ENCODE measurements around the gene PTPN21. TPM values are rescaled to one million over a fixed set of nuclear protein-coding genes. Genes with fewer than 3 reads are reported as not detected.

PTPN21 gene
- polyA plus RNA-seq, 3 donors, result not detected

DNA sequence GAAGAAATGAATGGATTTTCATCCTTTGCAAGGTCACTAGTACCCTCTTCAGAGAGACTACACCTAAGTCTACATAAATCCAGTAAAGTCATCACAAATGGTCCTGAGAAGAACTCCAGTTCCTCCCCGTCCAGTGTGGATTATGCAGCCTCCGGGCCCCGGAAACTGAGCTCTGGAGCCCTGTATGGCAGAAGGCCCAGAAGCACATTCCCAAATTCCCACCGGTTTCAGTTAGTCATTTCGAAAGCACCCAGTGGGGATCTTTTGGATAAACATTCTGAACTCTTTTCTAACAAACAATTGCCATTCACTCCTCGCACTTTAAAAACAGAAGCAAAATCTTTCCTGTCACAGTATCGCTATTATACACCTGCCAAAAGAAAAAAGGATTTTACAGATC lies 128.5 kb downstream of the PTPN21 start:
- DNase-seq, result no peak
- peaks cover 2 to 7% of the 10 kb centered on the region in 2 donors for H3K36me3 Mint-ChIP-seq
- no peaks in the 10 kb centered on the region for H3K4me1 Mint-ChIP-seq
- H2AFZ ChIP-seq (ENCODE audit: insufficient read depth, low read depth, low read length, poor library complexity, severe bottlenecking), result no peak overlapping the region
- no peaks in the 10 kb centered on the region for H3K36me3 ChIP-seq (replicated peaks in 1 of 2; ENCODE audit: control insufficient read depth in 1 of 2, insufficient read depth in 2 of 2, low read length in 2 of 2)
- no peak overlapping the region for H3K9ac ChIP-seq (ENCODE audit: insufficient read depth, low read length, poor library complexity, severe bottlenecking)
- H3K4me3 ChIP-seq (replicated peaks in 1 of 3; ENCODE audit: low read depth in 2 of 3, low read length in 3 of 3), result no peak overlapping the region
- H3K79me2 ChIP-seq (ENCODE audit: insufficient read depth, low read length), result no peaks in the 10 kb centered on the region
- no peaks in the 10 kb centered on the region for H3K9me3 Mint-ChIP-seq
- H3K4me1 ChIP-seq (ENCODE audit: control insufficient read depth in 1 of 2, insufficient read depth in 2 of 2, low read length in 2 of 2), result no peaks in the 10 kb centered on the region
- H4K20me1 ChIP-seq (ENCODE audit: insufficient read depth, low read length), result no peaks in the 10 kb centered on the region
- TF ChIP-seq, protein P1, sequence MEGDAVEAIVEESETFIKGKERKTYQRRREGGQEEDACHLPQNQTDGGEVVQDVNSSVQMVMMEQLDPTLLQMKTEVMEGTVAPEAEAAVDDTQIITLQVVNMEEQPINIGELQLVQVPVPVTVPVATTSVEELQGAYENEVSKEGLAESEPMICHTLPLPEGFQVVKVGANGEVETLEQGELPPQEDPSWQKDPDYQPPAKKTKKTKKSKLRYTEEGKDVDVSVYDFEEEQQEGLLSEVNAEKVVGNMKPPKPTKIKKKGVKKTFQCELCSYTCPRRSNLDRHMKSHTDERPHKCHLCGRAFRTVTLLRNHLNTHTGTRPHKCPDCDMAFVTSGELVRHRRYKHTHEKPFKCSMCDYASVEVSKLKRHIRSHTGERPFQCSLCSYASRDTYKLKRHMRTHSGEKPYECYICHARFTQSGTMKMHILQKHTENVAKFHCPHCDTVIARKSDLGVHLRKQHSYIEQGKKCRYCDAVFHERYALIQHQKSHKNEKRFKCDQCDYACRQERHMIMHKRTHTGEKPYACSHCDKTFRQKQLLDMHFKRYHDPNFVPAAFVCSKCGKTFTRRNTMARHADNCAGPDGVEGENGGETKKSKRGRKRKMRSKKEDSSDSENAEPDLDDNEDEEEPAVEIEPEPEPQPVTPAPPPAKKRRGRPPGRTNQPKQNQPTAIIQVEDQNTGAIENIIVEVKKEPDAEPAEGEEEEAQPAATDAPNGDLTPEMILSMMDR (IDR thresholded peaks at IDR 0.05), result no peak
- H3K27me3 Mint-ChIP-seq (ENCODE audit: low read depth in 3 of 3), result no peaks in the 10 kb centered on the region
- no peak overlapping the region for H3K4me2 ChIP-seq (replicated peaks; ENCODE audit: extremely low read depth, low read length, poor library complexity, severe bottlenecking)
- H3K27me3 ChIP-seq (ENCODE audit: control insufficient read depth in 2 of 2, insufficient read depth in 2 of 2, low read length in 2 of 2), result no peaks in the 10 kb centered on the region
- H3K27ac Mint-ChIP-seq, result no peak overlapping the region
- WGBS (ENCODE audit: insufficient coverage), result 94% methylated on average over 4 of the region's 7 CpGs
- no peak overlapping the region for H3K27ac ChIP-seq (ENCODE audit: low read depth in 1 of 2, low read length in 2 of 2)
- H3K4me3 Mint-ChIP-seq, result no peak overlapping the region
- no peaks in the 10 kb centered on the region for H3K9me3 ChIP-seq (replicated peaks in 1 of 2; ENCODE audit: control insufficient read depth in 1 of 2, insufficient read depth in 1 of 2, low read length in 2 of 2)
- intact Hi-C loops (cut with micrococcal nuclease), result no loop called here

DNA sequence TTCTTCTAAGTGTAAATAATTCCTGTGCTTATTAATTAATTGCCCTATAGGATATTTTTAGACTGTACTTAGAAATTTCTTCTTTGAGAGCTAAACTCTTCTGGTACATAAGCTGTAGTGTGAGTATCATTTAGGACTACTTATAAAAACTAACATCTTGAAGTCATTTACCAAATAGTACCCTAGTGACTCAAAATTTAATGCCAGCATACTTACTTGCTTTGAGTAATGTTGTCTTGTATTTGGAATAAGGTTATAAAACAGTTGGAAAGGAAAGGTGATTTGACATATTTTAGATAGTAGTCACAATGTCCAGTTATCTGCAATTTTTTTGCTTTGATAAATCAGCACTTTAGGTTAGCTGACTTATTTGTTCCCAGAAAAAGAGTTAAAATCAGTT lies 130.2 kb downstream of the PTPN21 start:
- Mint-ChIP-seq H3K9me3 (peaks cover 0 to 1% (median 0%) of the 10 kb centered on the region in 7 donors), H3K36me3 (peaks cover 4 to 5% of the 10 kb centered on the region in 2 donors), H3K4me3 (no peak overlapping the region), H3K27ac (no peak overlapping the region), H3K27me3 (ENCODE audit: low read depth in 3 of 3) (no peaks in the 10 kb centered on the region), H3K4me1 (no peaks in the 10 kb centered on the region)
- TF ChIP-seq, protein P1 (IDR thresholded peaks at IDR 0.05), result no peak
- no peak overlapping the region for H2AFZ ChIP-seq (ENCODE audit: insufficient read depth, low read depth, low read length, poor library complexity, severe bottlenecking)
- no peaks in the 10 kb centered on the region for H3K27me3 ChIP-seq (ENCODE audit: control insufficient read depth in 2 of 2, insufficient read depth in 2 of 2, low read length in 2 of 2)
- H3K79me2 ChIP-seq (ENCODE audit: insufficient read depth, low read length), result no peaks in the 10 kb centered on the region
- H3K9me3 ChIP-seq (replicated peaks in 1 of 2; ENCODE audit: control insufficient read depth in 1 of 2, insufficient read depth in 1 of 2, low read length in 2 of 2), result no peaks in the 10 kb centered on the region
- no peaks in the 10 kb centered on the region for H3K4me1 ChIP-seq (ENCODE audit: control insufficient read depth in 1 of 2, insufficient read depth in 2 of 2, low read length in 2 of 2)
- no peaks in the 10 kb centered on the region for H4K20me1 ChIP-seq (ENCODE audit: insufficient read depth, low read length)
- no peaks in the 10 kb centered on the region for H3K36me3 ChIP-seq (replicated peaks in 1 of 2; ENCODE audit: control insufficient read depth in 1 of 2, insufficient read depth in 2 of 2, low read length in 2 of 2)
- no peak overlapping the region for H3K27ac ChIP-seq (ENCODE audit: low read depth in 1 of 2, low read length in 2 of 2)
- H3K9ac ChIP-seq (ENCODE audit: insufficient read depth, low read length, poor library complexity, severe bottlenecking), result no peak overlapping the region
- DNase-seq, result no peak
- intact Hi-C loops (cut with micrococcal nuclease), result no loop called here
- no peak overlapping the region for H3K4me3 ChIP-seq (replicated peaks in 1 of 3; ENCODE audit: low read depth in 2 of 3, low read length in 3 of 3)
- H3K4me2 ChIP-seq (replicated peaks; ENCODE audit: extremely low read depth, low read length, poor library complexity, severe bottlenecking), result no peak overlapping the region
